ENCODE measurements around the gene OARD1.
"Not testable (repeated sequence)": the region's sequence is repeated elsewhere in the genome, so short reads cannot be mapped to it uniquely, and the experiment has no call there.

OARD1 gene

GRCh38 chr6:41025966-41026530 lies 46.1 kb downstream of the OARD1 start:
- DNase-seq = no peak

GRCh38 chr6:41023114-41023513 lies 49.0 kb downstream of the OARD1 start:
- DNase-seq = no peak

GRCh38 chr6:41022294-41022693 lies 49.9 kb downstream of the OARD1 start:
- DNase-seq = no peak

- no peak for DNase-seq
Measured at GRCh38 chr6:41021832-41022231, 50.3 kb downstream of the OARD1 start.

GRCh38 chr6:41017663-41018062 lies 54.5 kb downstream of the OARD1 start:
- no peak for DNase-seq

GRCh38 chr6:41015860-41016259 lies 56.3 kb downstream of the OARD1 start:
- not testable (repeated sequence) for DNase-seq

- DNase-seq = no peak
Measured at GRCh38 chr6:41014780-41015179, 57.4 kb downstream of the OARD1 start.

Data from cerebellar nuclear complex (tissue), 1 donor.